HepG2 (cell line): ENCODE measurements around the gene PDCD2L.

Experiments
- CCAR2 ChIP-seq: fragments of 200-400 bp; formaldehyde crosslinking; optimal IDR thresholded peaks from 2 replicates; pipeline ENCODE3; 2018; ENCODE audit warnings: low read depth, mild to moderate bottlenecking, low read length, moderate library complexity
- CTCF ChIP-seq: sonication (generic); formaldehyde crosslinking; IDR thresholded peaks from 2 replicates; pipeline ENCODE4 v1.5.0; 2020; ENCODE audit warnings: mild to moderate bottlenecking, missing genetic modification reagents, moderate library complexity
- KDM1A ChIP-seq: IDR thresholded peaks from 2 replicates; pipeline ENCODE4 v1.6.1; 2016; ENCODE audit warnings: missing compliant biosample characterization
- NR2F6 ChIP-seq, 2 experiments: IDR thresholded peaks; 2 replicates each; pipeline ENCODE4 v1.6.1; 2016; ENCODE audit warnings: antibody characterized with exemption in 1 of 2, mild to moderate bottlenecking in 1 of 2
- PHF8 ChIP-seq: sonication (generic); formaldehyde crosslinking; IDR thresholded peaks from 2 replicates; pipeline ENCODE4 v1.5.0; 2020; ENCODE audit warnings: missing genetic modification reagents
- RAD21 ChIP-seq: fragments of 450-650 bp; formaldehyde crosslinking; IDR thresholded peaks from 2 replicates; pipeline ENCODE4 v1.5.0; 2020; ENCODE audit warnings: mild to moderate bottlenecking
- TBL1XR1 ChIP-seq: fragments of 150-350 bp; IDR thresholded peaks from 2 replicates; pipeline ENCODE4 v1.6.1; 2014; ENCODE audit warnings: borderline replicate concordance, low read length; ENCODE audit not compliant: partially characterized antibody

- no peak for TF ChIP-seq NR2F6 (IDR thresholded peaks at IDR 0.05)
- no peak for TF ChIP-seq NR2F6 (CRISPR knock-in tag; IDR thresholded peaks at IDR 0.05)
- TF ChIP-seq CCAR2 = no peak
- TF ChIP-seq KDM1A (CRISPR knock-in tag) = no peak
- TF ChIP-seq TBL1XR1 = no peak
- no peak for TF ChIP-seq PHF8
- TF ChIP-seq RAD21 (CRISPR knock-in tag) = no peak
- no peak for TF ChIP-seq CTCF (CRISPR knock-in tag)
Observed at GRCh38 chr19:34357431-34357830, 46.8 kb upstream of the PDCD2L start.
